Measurements from ENCODE around the gene HBEGF. TPM values are rescaled to one million over a fixed set of nuclear protein-coding genes. Genes with fewer than 3 reads are reported as not detected.

The HBEGF gene
- total and polyA plus RNA-seq, 7 experiments from 2014 or later: 0.35 to 95.5 (median 11.6) TPM; not detected in 2

DNA sequence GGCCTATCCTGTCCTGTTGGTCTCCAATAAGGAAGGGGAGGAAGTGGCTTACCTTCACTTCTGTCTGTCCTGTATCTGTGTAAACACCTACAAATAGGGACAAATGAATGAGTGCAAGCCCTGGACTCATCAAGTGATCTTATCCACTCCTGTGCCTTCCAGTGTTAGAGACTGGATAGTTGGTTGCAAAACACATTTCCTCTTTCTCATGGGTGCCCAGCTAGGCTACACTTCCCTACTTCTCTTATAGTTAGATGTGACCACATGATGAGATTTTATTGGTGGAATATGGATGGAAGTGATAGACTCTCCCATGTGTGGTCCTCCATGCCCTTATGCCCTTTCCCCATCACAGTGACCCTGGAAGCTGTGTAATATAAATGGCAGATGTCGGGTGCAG is 26.6 kb downstream of the HBEGF start:
- no peak overlapping the region for H3K27ac Mint-ChIP-seq
- H3K4me3 Mint-ChIP-seq: no peak overlapping the region
- H3K27me3 Mint-ChIP-seq: no peaks in the 10 kb centered on the region
- H3K27me3 ChIP-seq (ENCODE audit: control insufficient read depth in 2 of 2, insufficient read depth in 2 of 2, low read length in 2 of 2): no peaks in the 10 kb centered on the region
- DNase-seq: no peak
- ChIA-PET CTCF (no interaction called here), POLR2A (interaction anchor here (0.7 kb wide), 1 partner anchor 124 kb away, joined by 3 read pairs; no protein-coding TSS in a partner anchor)
- no peak overlapping the region for H3K27ac ChIP-seq (ENCODE audit: low read depth, low read length)
- no peaks in the 10 kb centered on the region for H3K9me3 ChIP-seq (ENCODE audit: control insufficient read depth in 2 of 3, low read length in 3 of 3)
- H3K36me3 Mint-ChIP-seq: peaks cover 0 to 4% (median 0%) of the 10 kb centered on the region in 5 donors
- no peak overlapping the region for H3K4me3 ChIP-seq (ENCODE audit: low read length)
- H3K36me3 ChIP-seq (ENCODE audit: control insufficient read depth in 2 of 3, insufficient read depth in 3 of 3, low read length in 3 of 3): no peaks in the 10 kb centered on the region
- peaks cover 0 to 7% (median 0%) of the 10 kb centered on the region in 7 donors for H3K4me1 Mint-ChIP-seq
- H3K4me1 ChIP-seq (ENCODE audit: control insufficient read depth in 2 of 2, insufficient read depth in 2 of 2, low read length in 2 of 2): no peaks in the 10 kb centered on the region
- ATAC-seq: peak; percentile 47
- intact Hi-C loops (cut with micrococcal nuclease): no loop called here
- H3K9me3 Mint-ChIP-seq: peaks cover 0 to 2% (median 0%) of the 10 kb centered on the region in 11 donors

DNA sequence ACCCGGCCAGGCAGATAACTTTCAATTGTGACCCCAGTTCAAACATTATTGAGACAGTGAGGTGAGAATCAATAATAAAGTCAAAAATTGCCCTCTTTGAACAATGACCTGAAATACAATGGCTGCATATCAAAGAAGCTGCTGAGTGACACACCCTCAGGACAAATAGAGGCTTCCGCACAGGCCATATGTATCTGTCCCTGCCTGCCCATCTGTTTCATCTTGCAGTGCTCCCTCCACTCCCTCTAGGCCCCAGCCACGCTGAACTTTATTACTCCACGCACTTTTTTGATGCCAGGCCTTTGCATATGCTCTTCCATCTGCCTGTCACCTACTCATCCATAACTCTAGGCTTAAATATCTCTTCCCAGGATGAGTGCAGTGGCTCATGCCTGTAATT is 27.6 kb downstream of the HBEGF start:
- H3K9me3 Mint-ChIP-seq: no peaks in the 10 kb centered on the region
- DNase-seq: no peak
- intact Hi-C loops (cut with micrococcal nuclease): no loop called here
- H3K9me3 ChIP-seq (ENCODE audit: control insufficient read depth in 2 of 3, low read length in 3 of 3): no peaks in the 10 kb centered on the region
- H3K4me1 Mint-ChIP-seq: peaks cover 0 to 7% (median 0%) of the 10 kb centered on the region in 7 donors
- no peak overlapping the region for H3K4me3 ChIP-seq (ENCODE audit: low read length)
- no peaks in the 10 kb centered on the region for H3K4me1 ChIP-seq (ENCODE audit: control insufficient read depth in 2 of 2, insufficient read depth in 2 of 2, low read length in 2 of 2)
- ChIA-PET CTCF (interaction anchor here (0.6 kb wide), 1 partner anchor 180 kb away, joined by 3 read pairs; no protein-coding TSS in a partner anchor), POLR2A (no interaction called here)
- H3K4me3 Mint-ChIP-seq: no peak overlapping the region
- H3K36me3 Mint-ChIP-seq: peaks cover 0 to 4% (median 0%) of the 10 kb centered on the region in 5 donors
- no peak for ATAC-seq
- H3K27me3 Mint-ChIP-seq: no peaks in the 10 kb centered on the region
- no peak overlapping the region for H3K27ac Mint-ChIP-seq
- H3K27me3 ChIP-seq (ENCODE audit: control insufficient read depth in 2 of 2, insufficient read depth in 2 of 2, low read length in 2 of 2): no peaks in the 10 kb centered on the region
- no peak overlapping the region for H3K27ac ChIP-seq (ENCODE audit: low read depth, low read length)
- no peaks in the 10 kb centered on the region for H3K36me3 ChIP-seq (ENCODE audit: control insufficient read depth in 2 of 3, insufficient read depth in 3 of 3, low read length in 3 of 3)

DNA sequence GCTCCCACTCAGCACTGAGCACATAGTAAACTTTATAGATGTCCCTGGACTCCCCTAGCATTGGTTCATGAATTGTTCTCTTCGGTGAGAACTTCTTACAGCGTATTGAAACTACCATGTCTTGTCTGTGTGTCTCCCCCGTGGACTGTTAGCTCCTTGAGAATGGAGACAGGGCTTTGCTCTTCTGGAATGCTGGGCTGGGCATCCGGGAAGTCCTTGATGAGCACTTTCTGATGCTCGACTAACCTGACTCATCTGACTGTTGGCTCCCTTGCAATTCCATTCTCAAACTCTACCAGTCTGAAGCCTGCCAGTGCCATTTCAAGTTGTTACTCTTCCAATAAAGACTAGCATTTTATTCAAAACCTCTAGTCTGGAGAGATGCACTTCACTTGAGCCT is 28.5 kb downstream of the HBEGF start:
- H3K27me3 ChIP-seq (ENCODE audit: control insufficient read depth in 2 of 2, insufficient read depth in 2 of 2, low read length in 2 of 2): no peaks in the 10 kb centered on the region
- no peak overlapping the region for H3K4me3 Mint-ChIP-seq
- intact Hi-C loops (cut with micrococcal nuclease): no loop called here
- H3K4me1 Mint-ChIP-seq: peaks cover 0 to 7% (median 0%) of the 10 kb centered on the region in 7 donors
- no peak for ATAC-seq
- H3K9me3 Mint-ChIP-seq: no peaks in the 10 kb centered on the region
- ChIA-PET CTCF (interaction anchor here (0.6 kb wide), 1 partner anchor 180 kb away, joined by 3 read pairs; no protein-coding TSS in a partner anchor), POLR2A (no interaction called here)
- no peaks in the 10 kb centered on the region for H3K9me3 ChIP-seq (ENCODE audit: control insufficient read depth in 2 of 3, low read length in 3 of 3)
- H3K36me3 Mint-ChIP-seq: peaks cover 0 to 4% (median 0%) of the 10 kb centered on the region in 5 donors
- DNase-seq: no peak
- H3K27ac Mint-ChIP-seq: no peak overlapping the region
- no peaks in the 10 kb centered on the region for H3K36me3 ChIP-seq (ENCODE audit: control insufficient read depth in 2 of 3, insufficient read depth in 3 of 3, low read length in 3 of 3)
- no peak overlapping the region for H3K4me3 ChIP-seq (ENCODE audit: low read length)
- no peaks in the 10 kb centered on the region for H3K27me3 Mint-ChIP-seq
- no peaks in the 10 kb centered on the region for H3K4me1 ChIP-seq (ENCODE audit: control insufficient read depth in 2 of 2, insufficient read depth in 2 of 2, low read length in 2 of 2)
- no peak overlapping the region for H3K27ac ChIP-seq (ENCODE audit: low read depth, low read length)

DNA sequence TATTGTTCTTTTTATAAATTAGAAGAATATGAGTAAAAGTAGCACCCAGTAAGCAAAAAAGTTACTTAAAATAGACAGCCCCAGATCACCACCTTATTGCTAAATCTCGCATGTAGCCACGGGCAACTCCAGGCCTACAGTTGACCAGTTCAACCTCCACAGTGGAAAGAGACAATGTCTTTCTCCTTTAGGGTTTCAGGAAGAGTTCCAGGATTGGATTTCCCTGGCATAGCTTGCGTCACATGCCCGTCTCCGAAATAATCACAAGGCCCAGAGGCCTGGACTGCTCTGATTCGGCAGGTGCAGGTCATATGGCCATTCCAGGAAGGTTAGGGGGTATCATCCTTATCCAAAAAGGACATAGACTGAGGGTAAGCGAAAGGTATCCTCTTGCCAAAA is 33.6 kb downstream of the HBEGF start:
- Mint-ChIP-seq H3K27ac (no peak overlapping the region), H3K36me3 (no peaks in the 10 kb centered on the region), H3K4me1 (peaks cover 0 to 13% (median 0%) of the 10 kb centered on the region in 7 donors), H3K9me3 (no peaks in the 10 kb centered on the region), H3K4me3 (no peak overlapping the region), H3K27me3 (peaks cover 0 to 10% (median 3%) of the 10 kb centered on the region in 5 donors)
- POLR2A ChIA-PET: no interaction called here
- Histone ChIP-seq H3K27me3 (ENCODE audit: control insufficient read depth in 2 of 2, insufficient read depth in 2 of 2, low read length in 2 of 2) (no peaks in the 10 kb centered on the region), H3K4me3 (ENCODE audit: low read length) (no peak overlapping the region), H3K9me3 (ENCODE audit: control insufficient read depth in 2 of 3, low read length in 3 of 3) (no peaks in the 10 kb centered on the region), H3K27ac (ENCODE audit: low read depth, low read length) (no peak overlapping the region), H3K36me3 (ENCODE audit: control insufficient read depth in 2 of 3, insufficient read depth in 3 of 3, low read length in 3 of 3) (no peaks in the 10 kb centered on the region), H3K4me1 (ENCODE audit: control insufficient read depth in 2 of 2, insufficient read depth in 2 of 2, low read length in 2 of 2) (no peaks in the 10 kb centered on the region)
- intact Hi-C loops (cut with micrococcal nuclease): no loop called here
- CTCF ChIA-PET: interaction anchor here (0.6 kb wide), 1 partner anchor 39 kb away, joined by 3 read pairs; no protein-coding TSS in a partner anchor
- DNase-seq: no peak
- ATAC-seq: no peak

DNA sequence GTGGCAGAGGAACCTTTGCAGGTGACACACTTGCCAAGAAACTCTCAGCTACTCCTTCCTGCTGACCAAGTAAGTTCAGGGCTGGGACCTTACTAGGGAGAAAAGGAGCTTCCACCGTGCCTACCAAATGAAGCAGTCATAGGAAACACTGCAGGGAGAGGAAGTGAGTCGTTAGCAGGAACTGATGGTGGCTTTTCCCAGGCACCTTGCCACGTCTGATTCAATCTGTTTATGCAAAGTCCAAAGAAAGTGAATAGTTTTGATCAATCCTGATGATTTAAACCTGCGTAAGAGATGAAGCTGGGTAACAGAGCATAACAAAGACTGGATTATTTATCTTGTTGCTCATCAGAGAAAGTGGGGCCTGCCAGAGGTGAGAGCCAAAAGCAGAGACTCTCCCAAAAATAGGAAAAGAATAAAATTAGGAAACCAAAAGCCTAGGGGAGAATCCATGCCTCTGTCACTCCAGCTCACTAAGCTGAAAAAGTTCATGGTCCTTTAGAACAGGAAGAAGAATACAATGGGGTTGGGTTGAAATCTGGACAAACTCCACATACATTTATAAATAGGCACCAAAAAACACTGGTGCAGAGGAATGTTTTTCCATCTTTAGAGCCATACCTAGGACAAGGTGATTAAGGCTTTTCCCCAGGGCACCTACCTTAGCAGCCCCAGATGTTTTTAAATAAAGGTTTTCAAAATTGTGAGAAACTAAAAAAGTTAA is 34.2 kb downstream of the HBEGF start:
- peak; percentile 50 for ATAC-seq
- no peak for DNase-seq
- POLR2A ChIA-PET: no interaction called here

DNA sequence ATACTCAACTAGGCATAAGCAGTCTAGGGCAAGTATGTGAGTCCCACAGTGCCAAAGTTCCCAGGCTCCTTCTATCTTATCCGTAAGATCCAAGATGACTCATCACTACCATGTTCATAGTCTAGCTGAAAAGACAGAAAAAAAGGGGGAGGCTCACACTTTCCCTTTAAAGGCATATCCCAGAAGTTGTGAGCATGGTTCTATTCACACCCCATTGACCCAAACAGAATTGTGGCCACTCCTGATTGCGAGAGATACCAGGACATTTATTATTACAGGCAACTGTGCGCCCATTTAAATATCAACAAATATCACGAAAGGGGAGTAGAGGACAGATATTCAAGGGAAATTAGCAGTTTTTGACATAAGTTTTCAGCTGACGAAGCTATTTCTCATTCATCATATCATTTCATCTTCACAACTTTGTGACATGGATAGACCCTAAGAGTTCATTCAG is 35.4 kb downstream of the HBEGF start:
- no peaks in the 10 kb centered on the region for H3K9me3 ChIP-seq (ENCODE audit: control insufficient read depth in 2 of 3, low read length in 3 of 3)
- Mint-ChIP-seq H3K4me1 (peaks cover 0 to 13% (median 0%) of the 10 kb centered on the region in 7 donors), H3K4me3 (no peak overlapping the region), H3K27ac (no peak overlapping the region), H3K27me3 (peaks cover 0 to 10% (median 8%) of the 10 kb centered on the region in 5 donors), H3K36me3 (no peaks in the 10 kb centered on the region), H3K9me3 (no peaks in the 10 kb centered on the region)
- ChIA-PET POLR2A (no interaction called here), CTCF (interaction anchor here (1.0 kb wide), 1 partner anchor 31 kb away, joined by 3 read pairs; no protein-coding TSS in a partner anchor)
- no peaks in the 10 kb centered on the region for H3K36me3 ChIP-seq (ENCODE audit: control insufficient read depth in 2 of 3, insufficient read depth in 3 of 3, low read length in 3 of 3)
- no peak overlapping the region for H3K27ac ChIP-seq (ENCODE audit: low read depth, low read length)
- H3K4me1 ChIP-seq (ENCODE audit: control insufficient read depth in 2 of 2, insufficient read depth in 2 of 2, low read length in 2 of 2): no peaks in the 10 kb centered on the region
- intact Hi-C loops (cut with micrococcal nuclease): no loop called here
- no peaks in the 10 kb centered on the region for H3K27me3 ChIP-seq (ENCODE audit: control insufficient read depth in 2 of 2, insufficient read depth in 2 of 2, low read length in 2 of 2)
- no peak for DNase-seq
- no peak for ATAC-seq
- H3K4me3 ChIP-seq (ENCODE audit: low read length): no peak overlapping the region

More for the DNA sequence above, 34.2 kb downstream of the HBEGF start:
- CTCF ChIA-PET: interaction anchor here (0.6 kb wide), 1 partner anchor 40 kb away, joined by 3 read pairs; no protein-coding TSS in a partner anchor
- H3K9me3 ChIP-seq (ENCODE audit: control insufficient read depth in 2 of 3, low read length in 3 of 3): no peaks in the 10 kb centered on the region
- no peaks in the 10 kb centered on the region for H3K27me3 ChIP-seq (ENCODE audit: control insufficient read depth in 2 of 2, insufficient read depth in 2 of 2, low read length in 2 of 2)
- Mint-ChIP-seq H3K4me3 (peak overlapping the region in 1 of 10 donors; percentile 1), H3K27ac (no peak overlapping the region), H3K9me3 (no peaks in the 10 kb centered on the region), H3K36me3 (no peaks in the 10 kb centered on the region), H3K27me3 (peaks cover 0 to 10% (median 3%) of the 10 kb centered on the region in 5 donors), H3K4me1 (peaks cover 0 to 13% (median 0%) of the 10 kb centered on the region in 7 donors)
- no peak overlapping the region for H3K4me3 ChIP-seq (ENCODE audit: low read length)
- H3K4me1 ChIP-seq (ENCODE audit: control insufficient read depth in 2 of 2, insufficient read depth in 2 of 2, low read length in 2 of 2): no peaks in the 10 kb centered on the region
- no peaks in the 10 kb centered on the region for H3K36me3 ChIP-seq (ENCODE audit: control insufficient read depth in 2 of 3, insufficient read depth in 3 of 3, low read length in 3 of 3)
- intact Hi-C loops (cut with micrococcal nuclease): no loop called here
- no peak overlapping the region for H3K27ac ChIP-seq (ENCODE audit: low read depth, low read length)

Measured in naive thymus-derived CD4-positive, alpha-beta T cell (primary cell).